HL-60 (cell line): ENCODE results near the gene PELO.

Source experiments
- DNase-seq, 2 experiments: peaks; one replicate each; pipeline ENCODE4 v3.0.0-alpha.2; 2010 to 2020; ENCODE audit warnings: low read depth in 1 of 2, low spot score in 1 of 2
- H3K27ac ChIP-seq: fragments of 250-450 bp; sonication (Bioruptor Pico); replicated peaks from 2 replicates; pipeline ENCODE4 v1.5.1; 2020; ENCODE audit warnings: mild to moderate bottlenecking, moderate library complexity
- H3K27me3 ChIP-seq: fragments of 250-450 bp; sonication (Bioruptor Pico); 2 replicates; pipeline ENCODE4 v1.5.1; 2021; ENCODE audit warnings: mild to moderate bottlenecking, moderate library complexity; ENCODE audit not compliant: insufficient read depth, poor library complexity, severe bottlenecking
- H3K4me3 ChIP-seq: replicated peaks from 2 replicates; pipeline ENCODE4 v1.5.1; 2011; ENCODE audit warnings: mild to moderate bottlenecking, control low read depth, low read length; ENCODE audit not compliant: insufficient read depth
- CTCF ChIP-seq: IDR thresholded peaks from one replicate; pipeline ENCODE4 v1.5.1; 2011; ENCODE audit warnings: low read length, control low read depth, inconsistent platforms; ENCODE audit not compliant: insufficient read depth
- GABPA ChIP-seq: IDR thresholded peaks from 2 replicates; pipeline ENCODE4 v1.6.1; 2012; ENCODE audit warnings: low read depth
- POLR2AphosphoS5 ChIP-seq: IDR thresholded peaks from 2 replicates; pipeline ENCODE4 v1.6.1; 2012; ENCODE audit warnings: low read depth
- REST ChIP-seq: IDR thresholded peaks from 2 replicates; pipeline ENCODE4 v1.6.1; 2012; ENCODE audit warnings: low read depth; ENCODE audit not compliant: insufficient replicate concordance
- SPI1 ChIP-seq: IDR thresholded peaks from 2 replicates; pipeline ENCODE4 v1.6.1; 2012; ENCODE audit warnings: low read depth, mild to moderate bottlenecking, borderline replicate concordance

Gene PELO

GRCh38 chr5:52801329-52801728, 13.6 kb downstream of the PELO start:
- peak overlapping the region; percentile 90 for H3K27ac ChIP-seq
- peak overlapping the region; percentile 64 for H3K4me3 ChIP-seq
- TF ChIP-seq SPI1 (peak; percentile 31; the same call in 1 of the 2 replicates), REST (no peak), POLR2AphosphoS5 (no peak), CTCF (no peak), GABPA (no peak)
- peak in 1 of 2 experiments; percentile 16 for DNase-seq
- H3K27me3 ChIP-seq, result no peaks in the 10 kb centered on the region

GRCh38 chr5:52802272-52802973, 14.7 kb downstream of the PELO start:
- no peaks in the 10 kb centered on the region for H3K27me3 ChIP-seq
- DNase-seq, result no peak
- no peak overlapping the region for H3K27ac ChIP-seq
- TF ChIP-seq POLR2AphosphoS5, result no peak
- H3K4me3 ChIP-seq, result peak overlapping the region; percentile 64

GRCh38 chr5:52802974-52803336, 15.2 kb downstream of the PELO start:
- no peak for DNase-seq
- H3K27ac ChIP-seq, result no peak overlapping the region
- no peaks in the 10 kb centered on the region for H3K27me3 ChIP-seq
- TF ChIP-seq GABPA (no peak), REST (no peak), POLR2AphosphoS5 (no peak), SPI1 (no peak), CTCF (no peak)
- H3K4me3 ChIP-seq, result peak overlapping the region; percentile 64

GRCh38 chr5:52804387-52804791, 16.7 kb downstream of the PELO start:
- DNase-seq, result no peak
- no peaks in the 10 kb centered on the region for H3K27me3 ChIP-seq
- H3K4me3 ChIP-seq, result no peak overlapping the region
- H3K27ac ChIP-seq, result peak overlapping the region; percentile 30
- no peak for TF ChIP-seq REST
- no peak for TF ChIP-seq POLR2AphosphoS5
- TF ChIP-seq GABPA, result no peak
- no peak for TF ChIP-seq CTCF
- no peak for TF ChIP-seq SPI1
